GM13976 (cell line): ENCODE data around the gene TMEFF2.
"Not testable (repeated sequence)": the region's sequence is repeated elsewhere in the genome, so short reads cannot be mapped to it uniquely, and the experiment has no call there.

Source experiments
- DNase-seq: peaks from one replicate; pipeline ENCODE4 v3.0.0; 2012; ENCODE audit warnings: low spot score
- in situ Hi-C: fragments of 300-500 bp; cut with MboI; formaldehyde crosslinking; loops from one replicate; pipeline ENCODE4 v1.12.0; 2022; ENCODE audit warnings: low sequenced_read_pairs, mixed read lengths, inconsistent platforms; ENCODE audit not compliant: unreplicated experiment
- TF ChIP-seq, protein P1 (sequence below): IDR thresholded peaks from 2 replicates; pipeline ENCODE4 v1.5.1; 2012; ENCODE audit warnings: borderline replicate concordance, mild to moderate bottlenecking; ENCODE audit not compliant: insufficient read depth; ENCODE audit errors: extremely low read depth, missing control alignments, control extremely low read depth

The TMEFF2 gene

DNA sequence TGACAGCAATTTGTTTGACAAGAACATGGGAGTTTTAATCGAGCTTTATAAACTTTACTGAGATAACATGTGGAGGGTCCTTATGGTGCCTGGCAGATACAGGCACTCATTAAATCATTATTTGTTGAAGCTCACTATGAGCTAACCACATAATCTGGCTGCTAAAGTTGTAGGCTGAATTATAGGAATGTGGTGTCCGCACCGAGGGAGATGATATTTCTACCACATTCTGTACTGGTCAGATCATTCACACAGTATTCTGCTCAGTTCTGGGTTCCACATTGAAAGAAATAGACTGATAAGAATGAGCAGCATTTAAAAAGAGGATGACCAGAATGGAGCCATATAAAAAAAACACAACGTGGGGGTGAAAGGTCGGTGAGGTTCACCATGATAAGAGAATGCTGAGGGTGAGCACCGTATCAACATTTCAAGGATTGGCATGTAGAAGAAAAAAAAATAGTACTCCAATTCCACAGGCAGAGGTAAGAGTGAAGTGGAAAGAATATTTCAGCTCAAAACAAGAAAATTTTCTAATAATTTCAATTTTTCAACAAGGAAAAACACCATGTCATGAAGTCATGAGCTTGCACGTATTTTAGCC, 54.4 kb downstream of the TMEFF2 start:
- DNase-seq, result no peak
- in situ Hi-C loops, result no loop called here
- TF ChIP-seq, protein P1, sequence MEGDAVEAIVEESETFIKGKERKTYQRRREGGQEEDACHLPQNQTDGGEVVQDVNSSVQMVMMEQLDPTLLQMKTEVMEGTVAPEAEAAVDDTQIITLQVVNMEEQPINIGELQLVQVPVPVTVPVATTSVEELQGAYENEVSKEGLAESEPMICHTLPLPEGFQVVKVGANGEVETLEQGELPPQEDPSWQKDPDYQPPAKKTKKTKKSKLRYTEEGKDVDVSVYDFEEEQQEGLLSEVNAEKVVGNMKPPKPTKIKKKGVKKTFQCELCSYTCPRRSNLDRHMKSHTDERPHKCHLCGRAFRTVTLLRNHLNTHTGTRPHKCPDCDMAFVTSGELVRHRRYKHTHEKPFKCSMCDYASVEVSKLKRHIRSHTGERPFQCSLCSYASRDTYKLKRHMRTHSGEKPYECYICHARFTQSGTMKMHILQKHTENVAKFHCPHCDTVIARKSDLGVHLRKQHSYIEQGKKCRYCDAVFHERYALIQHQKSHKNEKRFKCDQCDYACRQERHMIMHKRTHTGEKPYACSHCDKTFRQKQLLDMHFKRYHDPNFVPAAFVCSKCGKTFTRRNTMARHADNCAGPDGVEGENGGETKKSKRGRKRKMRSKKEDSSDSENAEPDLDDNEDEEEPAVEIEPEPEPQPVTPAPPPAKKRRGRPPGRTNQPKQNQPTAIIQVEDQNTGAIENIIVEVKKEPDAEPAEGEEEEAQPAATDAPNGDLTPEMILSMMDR, result no peak

- in situ Hi-C loops, result no loop called here
- TF ChIP-seq, protein P1, result no peak
- no peak for DNase-seq
These were observed 54.9 kb downstream of the TMEFF2 start for GRCh38 chr2:192139813-192140212.

GRCh38 chr2:192137451-192137850, 57.3 kb downstream of the TMEFF2 start:
- in situ Hi-C loops, result no loop called here
- TF ChIP-seq, protein P1, result no peak

GRCh38 chr2:192132604-192133003, 62.1 kb downstream of the TMEFF2 start:
- in situ Hi-C loops, DNase-seq: not testable (repeated sequence)

More at GRCh38 chr2:192137451-192137850, 57.3 kb downstream of the TMEFF2 start:
- no peak for DNase-seq

DNA sequence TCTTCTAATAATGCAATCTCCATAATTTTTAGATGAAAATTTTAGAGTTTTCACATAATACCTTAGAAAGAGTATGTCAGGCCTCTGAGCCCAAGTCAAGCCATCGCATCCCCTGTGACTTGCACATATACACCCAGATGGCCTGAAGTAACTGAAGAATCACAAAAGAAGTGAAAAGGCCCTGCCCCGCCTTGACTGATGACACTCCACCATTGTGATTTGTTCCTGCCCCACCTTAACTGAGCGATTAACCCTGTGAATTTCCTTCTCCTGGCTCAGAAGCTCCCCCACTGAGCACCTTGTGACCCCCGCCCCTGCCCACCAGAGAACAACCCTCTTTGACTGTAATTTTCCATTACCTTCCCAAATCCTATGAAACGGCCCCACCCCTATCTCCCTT, 64.4 kb downstream of the TMEFF2 start:
- DNase-seq, in situ Hi-C loops: not testable (repeated sequence)

- in situ Hi-C loops, result no loop called here
- no peak for DNase-seq
- TF ChIP-seq, protein P1, result no peak
These were observed 66.1 kb downstream of the TMEFF2 start for GRCh38 chr2:192128655-192129054.

DNA sequence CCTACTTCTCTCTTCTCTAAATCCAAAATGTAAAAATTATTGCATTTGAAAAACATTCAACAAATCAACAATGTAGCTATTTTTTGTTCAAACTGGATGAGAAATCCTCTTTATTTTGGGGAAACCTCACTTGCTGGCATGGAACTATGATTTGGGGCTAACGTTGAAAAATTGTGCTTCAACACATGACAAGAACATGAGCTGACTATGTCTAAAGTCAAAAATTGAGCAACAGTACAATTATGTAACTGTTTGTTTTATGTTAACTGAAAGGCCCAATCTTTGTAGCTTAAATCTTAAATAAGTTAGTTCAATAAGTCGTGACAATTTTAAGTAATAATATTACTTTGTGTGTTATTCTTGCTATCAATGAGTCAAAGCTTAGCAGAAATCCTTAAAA, 67.3 kb downstream of the TMEFF2 start:
- in situ Hi-C loops, result no loop called here

More for the DNA sequence above, 67.3 kb downstream of the TMEFF2 start:
- DNase-seq, result no peak
- TF ChIP-seq, protein P1, result no peak
